Vagina (tissue), 2 donors: ENCODE results near the gene NPDC1.

Experiments used
- POLR2A ChIP-seq, 2 donors: fragments of 450-650 bp; IDR thresholded peaks; one replicate each; pipeline ENCODE4 v1.6.1; 2017; ENCODE audit warnings: antibody characterized with exemption in 2 of 2, mild to moderate bottlenecking in 2 of 2, moderate library complexity in 2 of 2
- TF ChIP-seq, protein P1 (sequence below), 3 experiments: fragments of 450-650 bp in 2 of 3; fragments of 200-600 bp in 1 of 3; sonication (generic) in 1 of 3; IDR thresholded peaks; one replicate each; pipeline ENCODE4 v1.5.1; 2017 to 2019; ENCODE audit warnings: antibody characterized with exemption in 3 of 3, mild to moderate bottlenecking in 2 of 3, moderate library complexity in 2 of 3

DNA sequence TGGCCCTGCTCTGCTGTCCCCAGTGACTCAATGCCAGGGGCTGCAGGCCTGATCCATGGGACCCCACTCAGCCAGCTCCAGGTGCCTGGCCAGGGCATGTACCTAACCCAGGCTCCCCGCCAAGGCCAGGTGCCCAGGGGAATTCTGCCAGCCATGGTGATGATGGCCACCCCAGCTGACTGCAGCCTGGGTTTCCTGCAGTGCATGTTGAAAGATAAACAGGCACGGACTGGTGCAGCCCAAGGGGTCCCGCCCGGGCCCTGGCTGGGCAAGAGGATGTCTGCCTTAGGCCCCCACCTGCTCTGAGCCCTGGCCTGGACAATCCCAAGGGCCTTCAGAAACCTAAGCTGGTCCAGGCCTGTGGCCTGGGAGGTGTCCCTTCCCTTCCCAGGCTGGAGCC, 19.1 kb downstream of the NPDC1 start:
- TF ChIP-seq, protein P1, sequence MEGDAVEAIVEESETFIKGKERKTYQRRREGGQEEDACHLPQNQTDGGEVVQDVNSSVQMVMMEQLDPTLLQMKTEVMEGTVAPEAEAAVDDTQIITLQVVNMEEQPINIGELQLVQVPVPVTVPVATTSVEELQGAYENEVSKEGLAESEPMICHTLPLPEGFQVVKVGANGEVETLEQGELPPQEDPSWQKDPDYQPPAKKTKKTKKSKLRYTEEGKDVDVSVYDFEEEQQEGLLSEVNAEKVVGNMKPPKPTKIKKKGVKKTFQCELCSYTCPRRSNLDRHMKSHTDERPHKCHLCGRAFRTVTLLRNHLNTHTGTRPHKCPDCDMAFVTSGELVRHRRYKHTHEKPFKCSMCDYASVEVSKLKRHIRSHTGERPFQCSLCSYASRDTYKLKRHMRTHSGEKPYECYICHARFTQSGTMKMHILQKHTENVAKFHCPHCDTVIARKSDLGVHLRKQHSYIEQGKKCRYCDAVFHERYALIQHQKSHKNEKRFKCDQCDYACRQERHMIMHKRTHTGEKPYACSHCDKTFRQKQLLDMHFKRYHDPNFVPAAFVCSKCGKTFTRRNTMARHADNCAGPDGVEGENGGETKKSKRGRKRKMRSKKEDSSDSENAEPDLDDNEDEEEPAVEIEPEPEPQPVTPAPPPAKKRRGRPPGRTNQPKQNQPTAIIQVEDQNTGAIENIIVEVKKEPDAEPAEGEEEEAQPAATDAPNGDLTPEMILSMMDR (IDR thresholded peaks at IDR 0.05) = no peak
- TF ChIP-seq POLR2A (IDR thresholded peaks at IDR 0.05) = no peak
